SU-DHL-6 (cell line): ENCODE measurements around the gene RPS28.

ENCODE experiments used
- H2AFZ ChIP-seq: fragments of 200-600 bp; sonication (generic); 2 replicates; pipeline ENCODE4 v1.6.1; 2014; ENCODE audit warnings: low read depth, mild to moderate bottlenecking, moderate library complexity, mixed read lengths, antibody characterized with exemption, low read length; ENCODE audit not compliant: severe bottlenecking
- H3F3A ChIP-seq: fragments of 200-600 bp; shearing (Covaris generic); 2 replicates; pipeline ENCODE4 v1.6.0; 2016; ENCODE audit warnings: antibody characterized with exemption, mild to moderate bottlenecking; ENCODE audit not compliant: insufficient read depth
- H3K27ac ChIP-seq: fragments of 200-600 bp; sonication (generic); 2 replicates; pipeline ENCODE4 v1.5.1; 2016; ENCODE audit warnings: low read depth, mild to moderate bottlenecking, low read length, moderate library complexity, mixed read lengths
- H3K27me3 ChIP-seq: fragments of 200-600 bp; sonication (generic), shearing (Covaris generic); 2 replicates; pipeline ENCODE4 v1.6.0; 2014; ENCODE audit warnings: mild to moderate bottlenecking, low read length
- H3K36me3 ChIP-seq: fragments of 200-600 bp; sonication (generic); 2 replicates; pipeline ENCODE4 v1.6.1; 2014; ENCODE audit warnings: mild to moderate bottlenecking, low read length, mixed read lengths
- H3K4me2 ChIP-seq: fragments of 300-600, 200-600 bp; shearing (Covaris generic), sonication (generic); 2 replicates; pipeline ENCODE4 v1.6.0; 2014; ENCODE audit warnings: low read length, low read depth, mild to moderate bottlenecking; ENCODE audit not compliant: poor library complexity, severe bottlenecking
- H3K4me3 ChIP-seq: fragments of 200-600 bp; sonication (generic); 2 replicates; pipeline ENCODE4 v1.5.1; 2014; ENCODE audit warnings: antibody characterized with exemption, low read length, mild to moderate bottlenecking, mixed read lengths; ENCODE audit not compliant: insufficient read depth, poor library complexity, severe bottlenecking
- H3K79me2 ChIP-seq: fragments of 200-600 bp; sonication (generic); 2 replicates; pipeline ENCODE4 v1.6.1; 2014; ENCODE audit warnings: mild to moderate bottlenecking, low read length, moderate library complexity; ENCODE audit not compliant: insufficient read depth
- H3K9ac ChIP-seq: fragments of 200-600 bp; sonication (generic); 2 replicates; pipeline ENCODE4 v1.7.0; 2014; ENCODE audit warnings: mild to moderate bottlenecking, low read length
- H3K9me2 ChIP-seq: fragments of 200-600 bp; sonication (generic); replicated peaks from 2 replicates; pipeline ENCODE4 v1.6.1; 2014; ENCODE audit warnings: low read length; ENCODE audit not compliant: insufficient read depth
- H3K9me3 ChIP-seq: fragments of 200-600 bp; sonication (generic); 2 replicates; pipeline ENCODE4 v1.6.1; 2014; ENCODE audit warnings: low read length, mixed read lengths; ENCODE audit not compliant: insufficient read depth
- H4K20me1 ChIP-seq: fragments of 200-600 bp; sonication (generic); 2 replicates; pipeline ENCODE4 v1.6.1; 2014; ENCODE audit warnings: low read depth, mild to moderate bottlenecking, antibody characterized with exemption, low read length, moderate library complexity, mixed read lengths
- EZH2phosphoT487 ChIP-seq: fragments of 200-600 bp; sonication (generic), shearing (Covaris generic); conservative IDR thresholded peaks from 2 replicates; pipeline ENCODE4 v1.6.1; 2018; ENCODE audit warnings: mild to moderate bottlenecking, antibody characterized with exemption, low read length, moderate library complexity, mixed read lengths
- TF ChIP-seq, protein P1 (sequence below): fragments of 200-600 bp; sonication (generic); IDR thresholded peaks from one replicate; pipeline ENCODE4 v1.5.1; 2017; ENCODE audit warnings: antibody characterized with exemption, mild to moderate bottlenecking, low read length, moderate library complexity; ENCODE audit not compliant: insufficient read depth, poor library complexity, severe bottlenecking

Gene RPS28

DNA sequence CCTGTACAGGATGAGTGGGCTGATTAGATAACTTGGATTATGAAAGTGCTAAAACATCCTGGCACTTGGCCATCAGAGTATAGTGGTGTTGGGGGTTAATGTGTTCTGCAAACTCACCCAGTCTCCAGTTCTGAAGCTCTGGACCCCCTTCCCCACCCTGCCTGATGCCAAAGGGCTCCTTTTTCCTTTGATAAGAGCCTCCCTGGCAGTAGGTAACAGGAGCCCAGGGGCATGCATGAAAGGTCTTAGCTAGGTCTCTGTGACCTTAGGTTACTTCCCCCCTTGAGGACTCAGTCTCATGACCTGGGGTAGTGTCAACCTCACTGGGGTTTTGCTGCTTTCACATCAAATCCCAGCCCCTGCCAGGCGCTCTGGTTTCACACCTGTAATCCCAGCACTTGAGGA is 2.5 kb downstream of the RPS28 start:
- TF ChIP-seq EZH2phosphoT487: no peak
- TF ChIP-seq, protein P1, sequence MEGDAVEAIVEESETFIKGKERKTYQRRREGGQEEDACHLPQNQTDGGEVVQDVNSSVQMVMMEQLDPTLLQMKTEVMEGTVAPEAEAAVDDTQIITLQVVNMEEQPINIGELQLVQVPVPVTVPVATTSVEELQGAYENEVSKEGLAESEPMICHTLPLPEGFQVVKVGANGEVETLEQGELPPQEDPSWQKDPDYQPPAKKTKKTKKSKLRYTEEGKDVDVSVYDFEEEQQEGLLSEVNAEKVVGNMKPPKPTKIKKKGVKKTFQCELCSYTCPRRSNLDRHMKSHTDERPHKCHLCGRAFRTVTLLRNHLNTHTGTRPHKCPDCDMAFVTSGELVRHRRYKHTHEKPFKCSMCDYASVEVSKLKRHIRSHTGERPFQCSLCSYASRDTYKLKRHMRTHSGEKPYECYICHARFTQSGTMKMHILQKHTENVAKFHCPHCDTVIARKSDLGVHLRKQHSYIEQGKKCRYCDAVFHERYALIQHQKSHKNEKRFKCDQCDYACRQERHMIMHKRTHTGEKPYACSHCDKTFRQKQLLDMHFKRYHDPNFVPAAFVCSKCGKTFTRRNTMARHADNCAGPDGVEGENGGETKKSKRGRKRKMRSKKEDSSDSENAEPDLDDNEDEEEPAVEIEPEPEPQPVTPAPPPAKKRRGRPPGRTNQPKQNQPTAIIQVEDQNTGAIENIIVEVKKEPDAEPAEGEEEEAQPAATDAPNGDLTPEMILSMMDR: no peak
- H4K20me1 ChIP-seq: peaks cover 9% of the 10 kb centered on the region; the same call in 1 of the 2 replicates
- H3K9me2 ChIP-seq: no peaks in the 10 kb centered on the region
- no peaks in the 10 kb centered on the region for H3K27me3 ChIP-seq
- H3K4me3 ChIP-seq: no peak overlapping the region
- H2AFZ ChIP-seq: no peak overlapping the region
- peaks cover 16% of the 10 kb centered on the region for H3F3A ChIP-seq
- H3K9ac ChIP-seq: 0 out of 2 replicates have a peak overlapping the region, but pooled peaks have one; percentile 92
- H3K79me2 ChIP-seq: peaks cover 34% of the 10 kb centered on the region
- H3K27ac ChIP-seq: no peak overlapping the region
- H3K9me3 ChIP-seq: no peaks in the 10 kb centered on the region
- peaks cover 14% of the 10 kb centered on the region; the same call in 1 of the 2 replicates for H3K36me3 ChIP-seq
- no peak overlapping the region for H3K4me2 ChIP-seq

DNA sequence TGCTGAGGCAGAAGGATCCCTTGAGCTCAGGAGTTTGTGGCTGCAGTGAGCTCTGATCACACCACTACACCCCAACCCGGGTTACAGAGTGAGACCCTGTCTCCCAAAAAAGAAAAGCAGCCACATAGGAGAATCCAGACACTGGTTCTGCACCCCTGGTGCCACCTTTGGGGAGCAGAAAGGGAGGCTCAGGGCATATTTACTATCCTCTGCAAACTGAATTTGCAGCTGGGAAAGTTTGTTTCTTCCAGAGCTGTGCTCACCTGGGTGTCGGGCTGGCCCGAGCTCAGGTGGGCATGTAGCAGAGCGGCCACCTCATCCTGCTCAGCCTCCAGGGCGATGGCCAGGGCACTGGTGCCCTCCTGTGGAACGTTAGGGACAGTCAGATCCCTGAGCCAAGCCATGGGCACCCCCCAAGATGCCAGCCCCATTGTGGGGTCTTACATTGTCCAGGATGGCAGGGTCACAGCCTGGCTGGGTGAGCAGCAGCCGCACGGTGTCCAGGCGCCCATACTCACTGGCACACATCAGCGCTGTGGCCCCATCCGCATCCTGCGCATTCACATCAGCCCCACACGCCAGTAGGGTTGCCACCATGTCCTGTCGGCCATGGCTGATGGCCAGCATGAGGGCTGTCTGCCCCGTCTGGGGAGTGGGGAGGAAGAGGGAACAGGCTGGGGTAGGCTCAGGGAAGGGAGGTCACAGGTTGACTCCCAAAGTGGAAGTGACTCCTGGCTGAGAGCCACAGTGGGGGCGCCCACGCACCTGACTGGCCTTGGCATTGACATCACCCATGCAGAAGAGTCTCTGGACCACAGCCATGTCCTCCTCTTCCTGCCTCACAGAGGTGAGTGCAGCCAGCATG is 3.1 kb downstream of the RPS28 start:
- H3K9ac ChIP-seq: no peak overlapping the region
- peaks cover 14% of the 10 kb centered on the region; the same call in 1 of the 2 replicates for H3K36me3 ChIP-seq
- H3K4me2 ChIP-seq: no peak overlapping the region
- H2AFZ ChIP-seq: no peak overlapping the region
- H3K27ac ChIP-seq: no peak overlapping the region
- H3K9me3 ChIP-seq: no peaks in the 10 kb centered on the region
- no peak for TF ChIP-seq EZH2phosphoT487
- H3K27me3 ChIP-seq: no peaks in the 10 kb centered on the region
- peaks cover 34% of the 10 kb centered on the region for H3K79me2 ChIP-seq
- no peaks in the 10 kb centered on the region for H3K9me2 ChIP-seq
- H4K20me1 ChIP-seq: peaks cover 9% of the 10 kb centered on the region; the same call in 1 of the 2 replicates
- H3K4me3 ChIP-seq: no peak overlapping the region
- peaks cover 16% of the 10 kb centered on the region for H3F3A ChIP-seq

DNA sequence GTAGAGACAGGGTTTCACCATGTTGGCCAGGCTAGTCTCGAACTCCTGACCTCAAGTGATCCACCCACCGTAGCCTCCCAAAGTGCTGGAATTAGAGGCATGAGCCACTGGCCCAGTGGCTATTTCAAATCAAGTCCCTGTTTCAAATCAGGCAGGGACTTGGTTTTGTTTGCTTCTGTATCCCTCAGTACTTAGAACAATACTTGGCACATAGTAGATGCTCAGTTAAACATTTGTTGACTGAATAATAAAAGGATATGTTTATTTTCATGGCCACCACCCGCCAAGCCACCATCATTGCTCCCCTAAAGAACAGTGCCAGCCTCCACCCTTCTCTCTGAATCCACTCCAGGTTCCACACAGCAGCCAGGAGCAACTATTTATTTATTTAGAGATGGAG is 4.2 kb downstream of the RPS28 start:
- H3K36me3 ChIP-seq: peaks cover 14% of the 10 kb centered on the region; the same call in 1 of the 2 replicates
- no peak overlapping the region for H3K4me3 ChIP-seq
- TF ChIP-seq, protein P1: no peak
- TF ChIP-seq EZH2phosphoT487: no peak
- no peak overlapping the region for H3K4me2 ChIP-seq
- no peak overlapping the region for H3K9ac ChIP-seq
- H4K20me1 ChIP-seq: peaks cover 9% of the 10 kb centered on the region; the same call in 1 of the 2 replicates
- H3K27ac ChIP-seq: no peak overlapping the region
- H2AFZ ChIP-seq: no peak overlapping the region
- peaks cover 25% of the 10 kb centered on the region for H3K79me2 ChIP-seq
- peaks cover 16% of the 10 kb centered on the region for H3F3A ChIP-seq
- H3K9me2 ChIP-seq: no peaks in the 10 kb centered on the region
- no peaks in the 10 kb centered on the region for H3K27me3 ChIP-seq
- no peaks in the 10 kb centered on the region for H3K9me3 ChIP-seq

- Histone ChIP-seq H3K9me3 (no peaks in the 10 kb centered on the region), H2AFZ (no peak overlapping the region), H3K27ac (no peak overlapping the region), H3K79me2 (no peaks in the 10 kb centered on the region), H3K27me3 (no peaks in the 10 kb centered on the region), H3K4me3 (no peak overlapping the region), H3K9me2 (no peaks in the 10 kb centered on the region), H3K4me2 (no peak overlapping the region), H4K20me1 (no peaks in the 10 kb centered on the region), H3F3A (peaks cover under 1% of the 10 kb centered on the region), H3K36me3 (no peaks in the 10 kb centered on the region), H3K9ac (no peak overlapping the region)
- TF ChIP-seq EZH2phosphoT487: no peak
- TF ChIP-seq, protein P1: no peak
Measured at GRCh38 chr19:8329996-8330395, 8.7 kb downstream of the RPS28 start.
